HG02884 (cell line): ENCODE results near the gene SH2B2.
A peak's percentile ranks its signal among the peaks of the same experiment; 100 is the strongest.
"Not testable (repeated sequence)": the region's sequence is repeated elsewhere in the genome, so short reads cannot be mapped to it uniquely, and the experiment has no call there.

Experiments
- ATAC-seq: cut with Tn5 transposase; IDR thresholded peaks from one replicate; pipeline ENCODE4 v1.9.1; 2021; ENCODE audit warnings: mild to moderate bottlenecking, moderate library complexity; ENCODE audit not compliant: unreplicated experiment

Gene SH2B2

DNA sequence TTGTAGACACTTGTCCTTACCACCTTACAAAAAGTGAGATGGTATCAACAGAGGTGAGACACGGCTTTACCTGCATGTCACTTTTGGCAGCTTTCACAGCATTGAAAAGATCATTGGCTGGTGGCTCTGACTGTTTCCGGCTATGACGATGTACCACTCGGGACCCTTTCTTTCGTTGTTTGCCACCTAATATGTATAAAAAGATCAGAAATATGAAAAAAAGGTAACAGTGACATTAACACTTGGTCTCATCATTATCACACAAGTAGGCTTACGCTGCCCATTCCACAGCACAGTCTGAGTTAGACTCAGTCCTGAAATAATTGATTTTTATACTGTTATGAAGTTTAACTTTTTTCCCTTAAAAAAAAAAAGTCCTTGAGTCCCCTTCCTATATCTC is 40.5 kb downstream of the SH2B2 start:
- not testable (repeated sequence) for ATAC-seq

DNA sequence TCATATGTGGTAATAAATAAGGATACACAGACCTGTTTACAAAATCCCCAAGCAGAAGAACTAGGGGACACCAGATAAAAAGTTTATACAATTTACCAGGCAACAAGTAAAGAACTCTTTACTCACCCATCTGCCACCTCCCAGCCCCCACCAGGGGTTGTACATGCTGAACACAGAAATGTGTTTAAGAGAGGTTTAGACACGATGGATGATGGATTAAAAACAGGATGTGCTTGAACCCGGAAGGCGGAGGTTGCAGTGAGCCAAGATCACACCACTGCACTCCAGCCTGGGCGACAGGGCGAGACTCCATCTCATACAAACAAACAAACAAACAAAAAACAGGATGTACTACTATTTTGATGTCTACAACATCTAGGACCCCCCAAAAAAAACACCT is 42.2 kb downstream of the SH2B2 start:
- not testable (repeated sequence) for ATAC-seq

DNA sequence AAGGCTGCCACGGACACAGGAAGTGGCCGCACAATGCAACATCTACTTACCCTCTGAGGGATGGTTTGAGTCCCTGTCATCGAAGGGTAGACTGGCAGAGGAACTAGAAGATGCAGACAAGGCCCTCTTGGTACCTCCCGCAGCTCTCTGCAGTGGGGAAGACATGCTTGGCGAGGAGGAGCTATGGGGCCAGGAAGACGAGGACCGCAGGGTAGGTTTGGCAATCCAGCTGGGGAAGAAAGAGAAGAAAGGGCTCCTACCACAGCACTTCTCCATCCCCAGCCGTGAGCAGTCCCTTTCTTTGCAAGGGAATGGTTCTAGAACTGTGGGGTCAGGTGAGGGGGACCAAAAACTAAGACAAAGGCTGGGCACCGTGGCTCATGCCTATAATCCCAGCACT is 42.7 kb downstream of the SH2B2 start:
- not testable (repeated sequence) for ATAC-seq

DNA sequence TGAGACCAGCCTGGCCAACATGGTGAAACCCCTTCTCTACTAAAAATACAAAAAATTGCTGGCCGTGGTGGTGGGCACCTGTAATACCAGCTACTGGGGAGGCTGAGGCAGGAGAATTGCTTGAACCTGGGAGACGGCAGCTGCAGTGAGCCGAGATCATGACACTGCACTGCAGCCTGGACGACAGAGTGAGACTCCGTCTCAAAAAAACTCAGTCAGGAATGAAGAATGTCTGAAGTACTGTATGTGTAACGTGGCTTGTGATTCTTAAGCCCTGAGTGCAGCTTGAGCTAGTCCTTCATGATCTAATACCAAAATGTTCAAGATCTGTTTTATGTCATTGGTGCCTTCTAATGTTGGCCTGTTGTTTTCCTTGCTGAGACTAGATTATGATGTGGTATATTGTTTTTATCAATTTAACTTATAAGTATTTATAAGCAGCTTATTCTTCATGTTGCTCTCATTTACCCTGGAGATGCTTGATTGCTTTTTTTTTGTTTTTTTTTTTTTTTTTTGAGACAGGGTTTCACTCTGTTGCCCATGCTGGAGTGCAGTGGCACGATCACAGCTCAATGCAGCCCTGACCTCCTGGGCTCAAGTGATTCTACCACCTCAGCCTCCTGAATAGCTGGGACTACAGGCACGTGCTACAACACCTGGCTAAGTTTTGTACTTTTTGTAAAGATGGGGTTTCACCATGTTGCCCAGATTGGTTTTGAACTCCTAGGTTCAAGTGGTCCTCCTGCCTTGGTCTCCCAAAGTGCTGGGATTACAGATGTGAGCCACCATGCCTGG is 44.2 kb downstream of the SH2B2 start:
- ATAC-seq = not testable (repeated sequence)

DNA sequence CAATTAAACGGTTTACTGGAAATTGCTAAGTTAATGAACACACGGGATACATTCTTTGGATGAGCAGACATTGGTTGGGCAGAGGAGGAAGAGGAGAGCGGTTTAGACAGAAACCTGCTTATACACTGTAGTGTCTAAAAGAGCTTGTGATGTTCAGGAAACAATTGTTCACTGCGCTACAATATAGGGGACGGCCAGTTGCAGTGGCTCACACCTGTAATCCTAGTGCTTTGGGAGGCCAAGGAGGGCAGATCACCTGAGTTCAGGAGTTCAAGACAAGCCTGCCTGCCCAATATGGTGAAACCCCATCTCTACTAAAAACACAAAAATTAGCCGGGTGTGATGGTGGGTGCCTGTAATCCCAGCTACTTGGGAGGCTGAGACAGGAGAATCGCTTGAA is 48.9 kb downstream of the SH2B2 start:
- not testable (repeated sequence) for ATAC-seq

DNA sequence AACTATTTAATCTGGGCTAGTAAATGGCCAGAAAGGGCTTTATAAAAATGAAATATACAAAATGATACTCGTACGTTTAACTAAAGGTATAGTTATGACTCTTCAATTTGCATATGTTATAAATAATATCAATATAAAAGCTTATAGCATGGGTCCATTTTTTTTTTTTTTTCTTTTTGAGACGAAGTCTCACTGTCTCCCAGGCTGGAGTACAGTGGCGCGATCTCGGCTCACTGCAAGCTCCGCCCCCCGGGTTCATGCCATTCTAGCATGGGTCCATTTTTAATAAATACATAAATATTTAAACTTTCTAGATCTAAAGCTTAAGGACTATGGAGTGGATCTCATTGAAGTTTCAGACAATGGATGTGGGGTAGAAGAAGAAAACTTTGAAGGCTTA is 50.3 kb downstream of the SH2B2 start:
- ATAC-seq = not testable (repeated sequence)

DNA sequence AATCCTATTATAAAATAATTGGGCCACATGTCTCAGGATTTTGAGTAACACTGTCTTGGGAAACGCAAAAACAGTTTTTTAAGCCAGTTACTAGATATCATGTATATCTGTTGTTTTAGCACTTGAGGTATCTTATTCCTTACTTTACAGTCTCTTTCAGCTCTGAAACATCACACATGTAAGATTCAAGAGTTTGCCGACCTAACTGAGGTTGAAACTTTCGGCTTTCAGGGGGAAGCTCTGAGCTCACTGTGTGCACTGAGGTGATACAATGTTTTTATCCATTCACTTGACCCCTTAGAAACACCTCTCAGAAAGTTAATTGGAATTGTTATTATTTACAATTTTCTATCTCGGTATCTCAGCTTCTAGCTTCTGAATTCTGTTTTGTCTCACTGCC is 50.8 kb downstream of the SH2B2 start:
- ATAC-seq = not testable (repeated sequence)

DNA sequence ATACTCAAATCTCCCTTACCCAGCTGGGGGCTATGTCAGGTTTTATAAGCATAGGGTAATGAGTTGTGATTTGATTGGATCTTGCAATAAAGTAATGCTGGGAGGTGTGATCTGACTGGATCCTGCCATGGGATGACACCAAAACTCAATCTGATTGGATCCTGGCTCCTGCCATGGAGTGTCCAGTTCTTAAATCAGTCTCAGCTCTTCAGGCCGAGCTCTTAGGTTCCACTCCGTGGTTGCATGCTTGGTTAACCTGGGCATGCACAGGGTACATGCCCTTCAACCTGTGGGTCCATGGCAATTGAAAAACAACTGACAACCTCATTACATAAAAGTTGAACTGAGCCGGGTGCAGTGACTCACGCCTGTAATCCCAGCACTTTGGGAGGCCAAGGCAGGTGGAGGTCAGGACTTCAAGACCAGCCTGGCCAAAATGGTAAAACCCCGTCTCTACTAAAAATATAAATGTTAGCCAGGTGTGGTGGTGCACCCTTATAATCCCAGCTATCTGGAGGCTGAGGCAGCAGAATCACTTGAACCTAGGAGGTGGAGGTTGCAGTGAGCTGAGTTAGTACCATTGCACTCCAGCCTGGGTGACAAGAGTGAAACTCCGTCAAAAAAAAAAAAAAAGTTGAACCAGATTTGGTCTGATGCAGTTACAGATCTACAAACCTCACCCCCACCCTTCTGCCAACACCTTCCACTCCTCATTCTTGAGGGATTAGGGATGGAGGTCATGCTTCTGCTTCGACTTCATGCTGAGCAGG is 54.1 kb downstream of the SH2B2 start:
- not testable (repeated sequence) for ATAC-seq

DNA sequence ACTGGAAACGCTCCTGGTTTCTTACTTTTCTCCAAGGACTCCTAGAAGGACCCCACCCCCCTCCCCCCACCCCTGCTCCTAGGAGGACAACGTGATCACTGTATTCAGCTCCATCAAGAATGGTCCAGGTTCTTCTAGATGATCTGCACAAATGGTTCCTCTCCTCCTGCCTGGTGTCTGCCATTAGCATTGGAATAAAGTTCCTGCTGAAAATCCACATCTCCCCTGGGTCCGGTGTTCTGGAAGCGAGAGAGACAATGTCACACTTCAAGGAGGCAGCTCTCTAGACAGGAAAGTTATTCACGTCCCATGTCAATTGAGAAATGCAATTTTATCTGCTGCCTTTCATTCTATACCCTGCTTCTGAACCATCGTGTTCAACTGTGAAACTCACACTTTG is 60.3 kb downstream of the SH2B2 start:
- not testable (repeated sequence) for ATAC-seq

DNA sequence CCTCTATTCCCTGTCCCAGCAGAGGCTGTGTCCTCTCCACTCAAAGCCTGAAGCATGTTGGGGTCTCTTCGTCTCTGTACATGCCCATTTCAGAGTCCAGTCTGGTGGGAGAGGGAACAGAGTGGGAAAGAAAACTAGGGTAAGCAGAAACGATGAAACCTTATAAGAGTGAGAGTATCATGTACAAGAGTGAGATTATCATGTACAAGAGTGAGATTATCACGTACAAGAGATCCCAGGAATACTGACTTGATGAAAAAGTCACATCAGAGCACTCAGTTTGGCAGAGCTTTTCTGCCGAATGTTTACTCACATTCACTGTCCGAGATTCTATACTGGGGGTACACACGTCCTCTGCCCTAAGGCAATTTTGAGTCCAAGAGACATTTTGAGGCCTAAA is 69.7 kb downstream of the SH2B2 start, which contains the start of gene SPDYE6:
Gene SPDYE6 (minus strand): TSS at position 101 of the 400 bp plus-strand sequence. CDS start 421 bp downstream, outside the sequence.
- ATAC-seq = not testable (repeated sequence)

DNA sequence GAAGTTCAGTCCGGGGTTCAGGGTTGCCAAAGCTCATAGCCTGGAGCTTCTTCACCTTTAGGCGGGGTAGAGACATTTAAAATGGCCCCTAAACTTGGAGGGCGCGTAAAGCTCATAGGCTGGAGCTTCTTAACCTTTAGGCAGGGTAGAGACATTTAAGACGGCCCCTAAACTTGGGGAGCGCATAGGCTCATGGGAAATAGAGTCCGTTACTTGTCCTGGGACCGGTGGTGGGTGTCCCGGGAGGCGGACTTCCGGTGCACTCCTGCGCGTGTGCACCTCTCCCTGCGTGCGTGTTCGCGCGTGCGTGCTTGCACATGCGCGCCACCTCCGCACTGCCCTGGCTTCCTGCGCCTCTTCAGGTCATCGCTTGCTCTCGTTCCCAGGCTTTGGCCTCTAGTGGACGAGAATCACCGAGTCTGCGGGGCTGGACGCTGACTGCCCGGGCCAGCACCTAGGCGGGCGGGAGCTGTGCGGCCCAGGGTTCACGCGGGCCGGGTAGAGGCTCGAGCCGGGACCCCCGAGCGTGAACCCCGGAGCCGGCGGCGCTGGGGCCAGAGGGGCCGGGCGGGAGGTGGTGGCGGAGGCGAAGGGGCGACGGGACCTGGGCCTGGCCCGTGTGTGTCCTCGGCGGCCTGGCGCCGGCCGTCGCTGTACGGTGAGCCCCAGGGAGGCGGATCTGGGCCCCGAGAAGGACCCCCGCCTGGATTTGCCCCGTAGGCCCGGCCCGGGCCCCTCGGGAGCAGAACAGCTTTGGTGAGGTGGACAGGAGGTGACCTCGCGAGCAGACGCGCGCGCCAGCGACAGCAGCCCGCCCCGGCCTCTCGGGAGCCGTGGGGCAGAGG is 77.1 kb downstream of the SH2B2 start:
- peak; percentile 99 for ATAC-seq

DNA sequence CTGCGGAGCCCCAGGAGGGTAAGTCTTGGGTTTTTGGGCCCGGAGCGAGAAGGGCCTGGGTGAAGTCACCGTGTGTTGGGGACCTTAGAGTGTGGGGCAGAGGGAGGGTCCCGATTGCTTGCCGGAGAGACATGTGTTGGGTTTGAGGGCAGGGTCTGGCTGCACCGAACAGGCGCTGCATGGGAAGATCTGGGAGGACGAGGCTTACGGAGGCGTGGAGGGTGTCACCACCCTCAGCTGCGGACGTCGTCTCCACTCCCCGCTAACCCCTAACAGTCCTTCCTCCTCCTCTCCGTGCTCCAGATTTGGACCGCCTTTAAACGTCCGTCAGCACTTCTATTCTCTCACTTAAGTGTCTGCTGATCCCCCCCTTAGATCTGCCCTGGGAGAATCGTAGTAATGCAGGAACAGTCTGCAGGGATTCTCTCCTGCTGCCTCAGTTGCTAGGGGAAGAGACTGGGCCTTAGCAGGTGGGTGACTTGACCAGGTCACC is 77.8 kb downstream of the SH2B2 start:
- ATAC-seq = not testable (repeated sequence)

DNA sequence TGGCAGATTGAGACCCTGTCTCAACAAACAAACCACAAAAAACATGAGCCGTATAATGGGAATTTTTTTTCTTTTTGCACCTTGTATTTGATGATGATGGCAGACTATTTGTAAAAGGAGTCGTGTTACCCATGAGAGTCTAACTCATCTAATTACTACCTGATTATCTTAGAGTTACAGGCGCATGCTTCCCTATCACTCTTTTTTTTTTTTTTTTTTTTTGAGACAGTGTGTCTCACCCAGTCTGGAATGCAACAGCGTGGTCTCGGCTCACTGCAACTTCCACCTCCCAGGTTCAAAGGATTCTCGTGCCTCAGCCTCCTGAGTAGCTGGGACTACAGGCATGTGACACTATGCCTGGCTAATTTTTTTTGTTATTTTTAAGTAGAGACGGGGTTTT is 78.7 kb downstream of the SH2B2 start:
- not testable (repeated sequence) for ATAC-seq

DNA sequence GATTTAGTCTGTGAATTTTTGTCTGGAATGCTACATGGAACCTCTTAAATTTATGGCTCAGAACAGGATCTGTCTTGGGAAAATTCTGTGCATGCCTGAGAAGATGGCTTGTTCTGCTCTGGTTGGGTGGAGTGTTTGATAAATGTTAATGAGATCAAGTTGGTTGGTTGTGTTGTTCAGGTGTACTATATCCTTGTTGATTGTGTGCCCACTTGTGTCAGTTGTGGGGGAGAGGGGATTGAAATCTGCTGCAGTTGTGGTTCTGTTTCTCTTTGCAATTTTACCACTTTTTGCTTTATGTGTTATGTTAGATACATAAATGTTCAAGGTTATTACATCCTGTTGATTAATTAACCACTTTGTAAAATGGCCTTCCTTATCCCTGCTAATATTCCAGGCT is 83.4 kb downstream of the SH2B2 start:
- ATAC-seq = not testable (repeated sequence)
